Measurements from ENCODE around the gene MYH9. TPM values are rescaled to one million over a fixed set of nuclear protein-coding genes. Genes with fewer than 3 reads are reported as not detected.

Gene MYH9
- total RNA-seq, 2 experiments from 2014 or later, result 901 to 925 TPM

DNA sequence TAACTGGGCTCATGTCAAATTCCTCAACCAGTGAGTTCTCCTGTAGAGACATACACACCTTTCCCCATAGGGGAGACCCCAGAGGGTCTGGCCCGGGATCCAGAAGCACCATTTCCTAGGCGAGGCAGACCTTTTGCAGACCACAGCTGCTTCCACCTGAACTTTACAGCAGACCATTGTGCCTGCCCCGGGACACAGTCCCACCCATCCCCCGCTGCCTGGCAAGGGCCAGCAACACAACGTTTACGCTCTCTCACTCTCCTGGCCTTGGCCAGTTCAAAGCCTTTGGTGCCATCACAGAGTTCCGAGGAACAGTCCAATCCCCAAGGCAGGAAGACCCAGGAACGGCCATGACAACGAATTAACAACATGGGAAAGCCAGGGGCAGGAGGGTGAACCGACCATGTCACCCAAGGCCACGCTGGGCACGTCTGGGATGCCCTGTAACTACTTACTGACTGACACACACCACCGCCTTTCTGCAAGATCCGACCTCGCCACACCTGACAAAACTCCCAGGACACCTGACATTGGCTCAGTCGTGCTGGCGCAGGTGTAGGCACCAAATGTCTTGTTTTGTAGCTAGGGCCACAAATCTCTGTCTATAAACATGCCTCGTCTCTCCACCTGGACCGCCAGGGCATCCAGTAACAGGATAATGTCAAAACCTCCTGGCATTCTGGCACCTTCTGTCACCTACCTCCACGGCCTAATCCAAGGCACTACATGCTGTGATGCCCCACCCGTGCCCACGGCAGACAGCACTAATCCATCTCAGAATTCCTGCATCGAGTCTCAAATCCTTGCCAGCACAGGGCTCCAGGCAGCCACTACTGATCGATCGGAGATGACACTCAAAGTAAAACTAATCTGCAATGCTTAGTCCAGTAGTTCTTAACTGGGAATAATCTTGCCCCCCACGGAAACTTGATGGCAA is 51.3 kb downstream of the MYH9 start:
- intact Hi-C loops (cut with DNase I, micrococcal nuclease), result loop anchor here (1.0 to 5.0 kb wide), 3 partner anchors 34 to 49 kb away; no protein-coding TSS in a partner anchor
- peak overlapping the region; percentile 90 for H3K4me3 Mint-ChIP-seq
- no peaks in the 10 kb centered on the region for H3K27me3 ChIP-seq (ENCODE audit: control insufficient read depth in 1 of 2, insufficient read depth in 2 of 2, low read length in 2 of 2)
- peak overlapping the region; percentile 93 for H3K27ac Mint-ChIP-seq
- ChIA-PET CTCF (interaction anchor here (1.0 to 1.8 kb wide), 7 partner anchors 10 to 150 kb away, joined by 3 to 7 read pairs (median 4); no protein-coding TSS in a partner anchor), POLR2A (interaction anchor here (0.6 to 49.5 kb wide), 8 partner anchors 8 to 438 kb away, joined by 3 to 1847 read pairs (median 4); partner anchors contain the start of gene MYH9)
- TF ChIP-seq, protein P1, sequence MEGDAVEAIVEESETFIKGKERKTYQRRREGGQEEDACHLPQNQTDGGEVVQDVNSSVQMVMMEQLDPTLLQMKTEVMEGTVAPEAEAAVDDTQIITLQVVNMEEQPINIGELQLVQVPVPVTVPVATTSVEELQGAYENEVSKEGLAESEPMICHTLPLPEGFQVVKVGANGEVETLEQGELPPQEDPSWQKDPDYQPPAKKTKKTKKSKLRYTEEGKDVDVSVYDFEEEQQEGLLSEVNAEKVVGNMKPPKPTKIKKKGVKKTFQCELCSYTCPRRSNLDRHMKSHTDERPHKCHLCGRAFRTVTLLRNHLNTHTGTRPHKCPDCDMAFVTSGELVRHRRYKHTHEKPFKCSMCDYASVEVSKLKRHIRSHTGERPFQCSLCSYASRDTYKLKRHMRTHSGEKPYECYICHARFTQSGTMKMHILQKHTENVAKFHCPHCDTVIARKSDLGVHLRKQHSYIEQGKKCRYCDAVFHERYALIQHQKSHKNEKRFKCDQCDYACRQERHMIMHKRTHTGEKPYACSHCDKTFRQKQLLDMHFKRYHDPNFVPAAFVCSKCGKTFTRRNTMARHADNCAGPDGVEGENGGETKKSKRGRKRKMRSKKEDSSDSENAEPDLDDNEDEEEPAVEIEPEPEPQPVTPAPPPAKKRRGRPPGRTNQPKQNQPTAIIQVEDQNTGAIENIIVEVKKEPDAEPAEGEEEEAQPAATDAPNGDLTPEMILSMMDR (IDR thresholded peaks at IDR 0.05), result no peak
- peaks cover 94% of the 10 kb centered on the region for H3K36me3 ChIP-seq (ENCODE audit: insufficient read depth, low read length)
- H3K4me1 ChIP-seq (ENCODE audit: insufficient read depth, low read length), result peaks cover 100% of the 10 kb centered on the region
- H3K4me3 ChIP-seq (ENCODE audit: low read length), result no peak overlapping the region
- H3K27me3 Mint-ChIP-seq, result no peaks in the 10 kb centered on the region
- peaks cover 91% of the 10 kb centered on the region for H3K4me1 Mint-ChIP-seq (ENCODE audit: low read depth)
- no peaks in the 10 kb centered on the region for H3K9me3 ChIP-seq (ENCODE audit: control insufficient read depth in 1 of 2, insufficient read depth in 1 of 2, low read length in 2 of 2)
- DNase-seq, result no peak
- H3K9me3 Mint-ChIP-seq, result no peaks in the 10 kb centered on the region
- no peak for ATAC-seq (ENCODE audit: poor library complexity)
- peak overlapping the region; percentile 87 to 92 for H3K27ac ChIP-seq (ENCODE audit: low read depth in 1 of 2, low read length in 2 of 2)
- peaks cover 96% of the 10 kb centered on the region for H3K36me3 Mint-ChIP-seq (ENCODE audit: low read depth)

DNA sequence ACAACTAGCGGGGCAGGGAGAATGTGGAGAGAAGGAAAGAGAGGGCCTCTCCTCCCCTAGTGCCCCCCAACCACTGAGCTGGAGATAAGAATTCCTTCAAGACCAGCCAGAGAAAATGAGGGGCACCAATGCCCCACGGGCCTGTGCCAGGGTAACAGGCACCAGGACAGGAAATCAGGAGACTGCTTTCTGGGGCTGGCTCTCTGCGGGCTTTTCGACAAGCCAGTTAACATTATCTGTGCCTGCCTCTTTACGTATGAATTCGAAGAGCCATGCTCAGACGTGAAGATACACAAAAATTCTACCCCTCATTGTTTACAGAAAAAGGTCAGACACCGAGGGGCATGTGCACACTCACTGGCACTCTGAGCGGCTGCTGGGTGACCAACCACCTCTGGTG is 52.1 kb downstream of the MYH9 start:
- CTCF ChIA-PET, result interaction anchor here (0.8 to 2.1 kb wide), 4 partner anchors 34 to 135 kb away, joined by 3 to 11 read pairs (median 4); no protein-coding TSS in a partner anchor
- H3K27ac ChIP-seq (ENCODE audit: low read depth in 1 of 2, low read length in 2 of 2), result peak overlapping the region; percentile 87 to 92
- no peaks in the 10 kb centered on the region for H3K27me3 ChIP-seq (ENCODE audit: control insufficient read depth in 1 of 2, insufficient read depth in 2 of 2, low read length in 2 of 2)
- intact Hi-C loops (cut with DNase I, micrococcal nuclease), result loop anchor here (5.0 kb wide), 2 partner anchors 33 to 42 kb away; no protein-coding TSS in a partner anchor
- DNase-seq, result peak in 3 of 14 experiments; percentile 30 to 50 (median 44)
- TF ChIP-seq, protein P1 (IDR thresholded peaks at IDR 0.05), result no peak
- ATAC-seq (ENCODE audit: poor library complexity), result no peak
- Mint-ChIP-seq H3K36me3 (ENCODE audit: low read depth) (peaks cover 96% of the 10 kb centered on the region), H3K4me1 (ENCODE audit: low read depth) (peaks cover 91% of the 10 kb centered on the region), H3K4me3 (peak overlapping the region; percentile 90), H3K27me3 (no peaks in the 10 kb centered on the region), H3K9me3 (no peaks in the 10 kb centered on the region), H3K27ac (peak overlapping the region; percentile 93)
- H3K36me3 ChIP-seq (ENCODE audit: insufficient read depth, low read length), result peaks cover 93% of the 10 kb centered on the region
- no peaks in the 10 kb centered on the region for H3K9me3 ChIP-seq (ENCODE audit: control insufficient read depth in 1 of 2, insufficient read depth in 1 of 2, low read length in 2 of 2)
- POLR2A ChIA-PET, result interaction anchor here (0.6 to 49.5 kb wide), 3 partner anchors 32 to 134 kb away, joined by 3 to 1847 read pairs (median 4); partner anchors contain the start of gene MYH9
- no peak overlapping the region for H3K4me3 ChIP-seq (ENCODE audit: low read length)
- peaks cover 100% of the 10 kb centered on the region for H3K4me1 ChIP-seq (ENCODE audit: insufficient read depth, low read length)

DNA sequence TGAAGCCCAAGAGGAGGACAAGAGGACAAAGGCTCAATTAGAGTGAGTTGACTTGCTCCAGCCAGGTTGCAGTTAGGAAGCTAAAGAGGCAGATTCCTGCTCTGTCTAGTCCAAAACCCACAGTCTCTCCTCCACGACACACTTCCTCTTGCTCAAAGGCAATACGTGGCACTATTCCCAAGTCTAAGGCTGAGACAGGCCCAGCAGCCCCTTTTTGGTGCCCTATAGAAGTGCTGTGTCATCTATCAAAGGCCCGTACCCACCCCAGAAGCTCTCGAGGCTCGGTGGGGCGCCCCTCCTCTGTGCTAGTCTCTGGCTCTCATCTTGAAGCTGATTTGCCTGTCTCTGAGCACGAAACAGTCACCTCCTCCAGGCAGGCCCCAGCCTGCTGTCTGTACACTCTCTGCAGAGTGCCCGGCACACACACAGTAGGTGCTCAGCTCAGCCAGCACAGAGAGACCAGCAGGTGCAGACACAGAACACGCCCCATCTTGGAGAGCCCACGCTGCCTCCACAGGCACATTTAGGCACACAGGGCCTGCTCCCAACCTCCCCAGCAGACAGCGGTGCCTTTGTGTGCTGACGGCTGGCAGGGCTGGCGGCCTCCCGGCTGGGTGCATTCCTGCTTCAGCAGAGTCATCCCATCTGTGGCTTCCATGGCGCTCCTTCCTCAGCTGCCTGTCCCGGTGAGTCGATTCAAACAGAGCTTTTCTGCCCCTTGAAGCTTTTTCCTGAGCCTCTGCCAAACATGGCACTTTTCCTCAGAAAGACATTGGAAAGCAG is 52.8 kb downstream of the MYH9 start:
- intact Hi-C loops (cut with DNase I, micrococcal nuclease), result loop anchor here (5.0 kb wide), 4 partner anchors 32 to 117 kb away; no protein-coding TSS in a partner anchor
- Histone ChIP-seq H3K27me3 (ENCODE audit: control insufficient read depth in 1 of 2, insufficient read depth in 2 of 2, low read length in 2 of 2) (no peaks in the 10 kb centered on the region), H3K27ac (ENCODE audit: low read depth in 1 of 2, low read length in 2 of 2) (peak overlapping the region; percentile 87 to 92), H3K36me3 (ENCODE audit: insufficient read depth, low read length) (peaks cover 93% of the 10 kb centered on the region), H3K4me3 (ENCODE audit: low read length) (peak overlapping the region; percentile 11), H3K4me1 (ENCODE audit: insufficient read depth, low read length) (peaks cover 100% of the 10 kb centered on the region), H3K9me3 (ENCODE audit: control insufficient read depth in 1 of 2, insufficient read depth in 1 of 2, low read length in 2 of 2) (no peaks in the 10 kb centered on the region)
- Mint-ChIP-seq H3K9me3 (no peaks in the 10 kb centered on the region), H3K27ac (peak overlapping the region; percentile 93), H3K27me3 (no peaks in the 10 kb centered on the region), H3K4me1 (ENCODE audit: low read depth) (peaks cover 91% of the 10 kb centered on the region), H3K36me3 (ENCODE audit: low read depth) (peaks cover 96% of the 10 kb centered on the region), H3K4me3 (peak overlapping the region; percentile 90)
- DNase-seq, result peak in 9 of 14 experiments; percentile 29 to 66 (median 54)
- TF ChIP-seq, protein P1 (IDR thresholded peaks at IDR 0.05), result no peak
- ATAC-seq (ENCODE audit: poor library complexity), result peak; percentile 9
- POLR2A ChIA-PET, result interaction anchor here (0.6 to 49.5 kb wide), 4 partner anchors 8 to 135 kb away, joined by 3 to 1847 read pairs (median 20); partner anchors contain the start of gene MYH9
- CTCF ChIA-PET, result interaction anchor here (0.8 to 2.1 kb wide), 8 partner anchors 9 to 136 kb away, joined by 3 to 11 read pairs (median 4); no protein-coding TSS in a partner anchor
